DND-41 (cell line): ENCODE results near the gene ZNF3.

ENCODE experiments used
- ATAC-seq: fragments of 200-7000 bp; cut with Tn5 transposase; 3 replicates; pipeline ENCODE4 v1.9.1; 2021; ENCODE audit warnings: low read depth; ENCODE audit not compliant: insufficient read depth
- DNase-seq: peaks from one replicate; pipeline ENCODE4 v3.0.0-alpha.2; 2020
- H2AFZ ChIP-seq: 2 replicates; pipeline ENCODE4 v1.6.0; 2012; ENCODE audit warnings: low read depth, low read length
- H3K27ac ChIP-seq: 2 replicates; pipeline ENCODE4 v1.5.1; 2012; ENCODE audit warnings: low read length, inconsistent platforms
- H3K27me3 ChIP-seq: fragments of 200-600 bp; sonication (generic); 2 replicates; pipeline ENCODE4 v1.6.0; 2012; ENCODE audit warnings: low read length, mild to moderate bottlenecking, inconsistent platforms; ENCODE audit not compliant: insufficient read depth, poor library complexity
- H3K36me3 ChIP-seq: 2 replicates; pipeline ENCODE4 v1.5.1; 2012; ENCODE audit warnings: low read length, inconsistent platforms; ENCODE audit not compliant: insufficient read depth
- H3K4me1 ChIP-seq: 2 replicates; pipeline ENCODE4 v1.5.1; 2012; ENCODE audit warnings: mild to moderate bottlenecking, low read length; ENCODE audit not compliant: insufficient read depth
- H3K4me2 ChIP-seq: 2 replicates; pipeline ENCODE4 v1.6.0; 2012; ENCODE audit warnings: mild to moderate bottlenecking, moderate library complexity, low read length, inconsistent platforms; ENCODE audit not compliant: insufficient read depth
- H3K4me3 ChIP-seq, 2 experiments: fragments of 200-600 bp in 1 of 2; shearing (Covaris generic) in 1 of 2; 2 replicates each; pipeline ENCODE4 v1.5.1; 2012 to 2016; ENCODE audit warnings: inconsistent platforms in 2 of 2, low read length in 2 of 2, mild to moderate bottlenecking in 2 of 2, low read depth in 1 of 2, moderate library complexity in 1 of 2
- H3K79me2 ChIP-seq: 2 replicates; pipeline ENCODE4 v1.6.0; 2012; ENCODE audit warnings: low read length, inconsistent platforms; ENCODE audit not compliant: insufficient read depth
- H3K9ac ChIP-seq: 2 replicates; pipeline ENCODE4 v1.6.0; 2012; ENCODE audit warnings: low read depth, mild to moderate bottlenecking, inconsistent platforms, low read length, moderate library complexity
- H3K9me3 ChIP-seq: 2 replicates; pipeline ENCODE4 v1.5.1; 2012; ENCODE audit warnings: low read length, moderate library complexity, mild to moderate bottlenecking, inconsistent platforms; ENCODE audit not compliant: insufficient read depth, severe bottlenecking
- H4K20me1 ChIP-seq: 2 replicates; pipeline ENCODE4 v1.6.0; 2012; ENCODE audit warnings: low read length; ENCODE audit not compliant: insufficient read depth
- EZH2 ChIP-seq: IDR thresholded peaks from 3 replicates; pipeline ENCODE4 v1.6.1; 2012; ENCODE audit warnings: borderline replicate concordance, low read depth, mild to moderate bottlenecking, moderate library complexity, low read length, inconsistent platforms; ENCODE audit not compliant: severe bottlenecking
- TF ChIP-seq, protein P1 (sequence below): IDR thresholded peaks from 2 replicates; pipeline ENCODE4 v1.5.1; 2012; ENCODE audit warnings: borderline replicate concordance, low read length, moderate library complexity, mild to moderate bottlenecking; ENCODE audit not compliant: poor library complexity, severe bottlenecking; ENCODE audit errors: extremely low read depth

ZNF3 gene

DNA sequence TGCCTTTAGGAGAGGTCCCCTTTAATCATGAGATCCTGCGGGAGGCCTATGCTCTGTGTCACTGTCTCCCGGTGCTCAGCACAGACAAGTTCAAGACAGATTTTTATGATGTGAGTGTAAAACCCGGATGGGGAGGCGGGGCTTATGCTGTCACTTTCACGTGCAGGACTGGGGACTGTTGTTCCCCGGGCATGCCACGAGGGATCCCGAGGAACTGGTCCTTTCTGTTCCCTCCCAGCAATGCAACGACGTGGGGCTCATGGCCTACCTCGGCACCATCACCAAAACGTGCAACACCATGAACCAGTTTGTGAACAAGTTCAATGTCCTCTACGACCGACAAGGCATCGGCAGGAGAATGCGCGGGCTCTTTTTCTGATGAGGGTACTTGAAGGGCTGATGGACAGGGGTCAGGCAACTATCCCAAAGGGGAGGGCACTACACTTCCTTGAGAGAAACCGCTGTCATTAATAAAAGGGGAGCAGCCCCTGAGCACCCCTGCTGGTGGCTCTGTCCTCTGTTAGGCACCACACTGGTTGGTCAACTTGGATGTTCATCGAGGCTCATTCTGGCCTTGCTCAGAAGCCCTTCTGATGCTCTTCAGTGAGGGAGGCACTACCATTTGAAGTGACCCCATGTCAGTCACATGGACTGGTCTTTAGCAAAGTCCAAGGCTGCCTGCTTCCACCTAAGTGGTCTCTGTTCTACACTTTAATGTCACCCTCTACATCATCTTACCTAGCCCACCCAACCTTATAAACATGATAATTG lies 10.1 kb upstream of the ZNF3 start:
- DNase-seq (peak; percentile 41), ATAC-seq (peak; percentile 17)
- TF ChIP-seq, protein P1, sequence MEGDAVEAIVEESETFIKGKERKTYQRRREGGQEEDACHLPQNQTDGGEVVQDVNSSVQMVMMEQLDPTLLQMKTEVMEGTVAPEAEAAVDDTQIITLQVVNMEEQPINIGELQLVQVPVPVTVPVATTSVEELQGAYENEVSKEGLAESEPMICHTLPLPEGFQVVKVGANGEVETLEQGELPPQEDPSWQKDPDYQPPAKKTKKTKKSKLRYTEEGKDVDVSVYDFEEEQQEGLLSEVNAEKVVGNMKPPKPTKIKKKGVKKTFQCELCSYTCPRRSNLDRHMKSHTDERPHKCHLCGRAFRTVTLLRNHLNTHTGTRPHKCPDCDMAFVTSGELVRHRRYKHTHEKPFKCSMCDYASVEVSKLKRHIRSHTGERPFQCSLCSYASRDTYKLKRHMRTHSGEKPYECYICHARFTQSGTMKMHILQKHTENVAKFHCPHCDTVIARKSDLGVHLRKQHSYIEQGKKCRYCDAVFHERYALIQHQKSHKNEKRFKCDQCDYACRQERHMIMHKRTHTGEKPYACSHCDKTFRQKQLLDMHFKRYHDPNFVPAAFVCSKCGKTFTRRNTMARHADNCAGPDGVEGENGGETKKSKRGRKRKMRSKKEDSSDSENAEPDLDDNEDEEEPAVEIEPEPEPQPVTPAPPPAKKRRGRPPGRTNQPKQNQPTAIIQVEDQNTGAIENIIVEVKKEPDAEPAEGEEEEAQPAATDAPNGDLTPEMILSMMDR = peak; percentile 31
- TF ChIP-seq EZH2 = no peak
- Histone ChIP-seq H2AFZ (no peak overlapping the region), H3K9ac (0 out of 2 replicates have a peak overlapping the region, but pooled peaks have one; percentile 1), H3K4me3 (no peak overlapping the region), H3K27ac (no peak overlapping the region), H3K79me2 (peaks cover 53% of the 10 kb centered on the region), H3K27me3 (no peaks in the 10 kb centered on the region), H3K36me3 (peaks cover 64% of the 10 kb centered on the region), H3K4me2 (peak overlapping the region; percentile 88), H4K20me1 (peaks cover 52% of the 10 kb centered on the region), H3K9me3 (no peaks in the 10 kb centered on the region), H3K4me1 (peaks cover 46% of the 10 kb centered on the region)

DNA sequence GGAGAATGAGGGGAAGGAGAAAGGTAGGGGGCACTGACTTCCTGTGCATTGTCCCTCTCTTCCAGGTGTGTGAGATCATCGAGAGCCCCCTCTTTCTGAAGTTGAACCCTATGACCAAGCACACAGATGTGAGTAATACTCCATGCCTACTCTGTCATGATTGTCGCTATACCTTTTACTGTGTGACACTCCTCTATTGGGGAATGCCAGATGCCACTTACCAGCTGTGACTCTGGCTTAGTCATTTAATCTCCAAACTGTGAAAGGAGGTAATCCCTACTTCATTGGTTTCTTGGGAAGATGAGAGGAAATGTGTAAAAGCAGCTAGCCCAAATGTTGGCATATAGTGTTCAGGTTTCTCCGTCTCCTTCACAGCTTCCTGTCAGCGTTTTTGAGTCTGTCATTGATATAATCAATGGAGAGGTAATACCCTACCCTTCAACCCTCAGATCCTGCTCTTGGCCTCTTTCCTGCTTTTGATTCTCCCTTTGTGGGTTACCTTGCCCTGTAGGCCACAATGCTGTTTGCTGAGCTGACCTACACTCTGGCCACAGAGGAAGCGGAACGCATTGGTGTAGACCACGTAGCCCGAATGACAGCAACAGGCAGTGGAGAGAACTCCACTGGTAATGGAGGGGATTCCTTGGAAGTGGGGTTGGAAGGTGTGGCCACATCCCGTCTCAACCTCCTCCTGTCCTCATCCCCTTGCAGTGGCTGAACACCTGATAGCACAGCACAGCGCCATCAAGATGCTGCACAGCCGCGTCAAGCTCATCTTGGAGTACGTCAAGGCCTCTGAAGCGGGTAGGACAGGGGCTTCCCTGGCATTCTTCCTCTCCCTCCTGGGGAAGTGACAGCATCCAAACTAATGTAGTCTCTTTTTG lies 9.2 kb upstream of the ZNF3 start:
- ATAC-seq = peak; percentile 13
- peaks cover 44% of the 10 kb centered on the region for H4K20me1 ChIP-seq
- 0 out of 2 replicates have a peak overlapping the region, but pooled peaks have one; percentile 1 for H3K9ac ChIP-seq
- H3K4me2 ChIP-seq = peak overlapping the region; percentile 88
- H3K9me3 ChIP-seq = no peaks in the 10 kb centered on the region
- TF ChIP-seq, protein P1 = no peak
- TF ChIP-seq EZH2 = no peak
- H3K27ac ChIP-seq = no peak overlapping the region; the same call in 1 of the 2 replicates
- peaks cover 56% of the 10 kb centered on the region for H3K36me3 ChIP-seq
- H3K4me3 ChIP-seq = no peak overlapping the region
- H3K27me3 ChIP-seq = no peaks in the 10 kb centered on the region
- no peak overlapping the region for H2AFZ ChIP-seq
- H3K79me2 ChIP-seq = peaks cover 46% of the 10 kb centered on the region
- peak; percentile 27 for DNase-seq
- peaks cover 42% of the 10 kb centered on the region for H3K4me1 ChIP-seq

DNA sequence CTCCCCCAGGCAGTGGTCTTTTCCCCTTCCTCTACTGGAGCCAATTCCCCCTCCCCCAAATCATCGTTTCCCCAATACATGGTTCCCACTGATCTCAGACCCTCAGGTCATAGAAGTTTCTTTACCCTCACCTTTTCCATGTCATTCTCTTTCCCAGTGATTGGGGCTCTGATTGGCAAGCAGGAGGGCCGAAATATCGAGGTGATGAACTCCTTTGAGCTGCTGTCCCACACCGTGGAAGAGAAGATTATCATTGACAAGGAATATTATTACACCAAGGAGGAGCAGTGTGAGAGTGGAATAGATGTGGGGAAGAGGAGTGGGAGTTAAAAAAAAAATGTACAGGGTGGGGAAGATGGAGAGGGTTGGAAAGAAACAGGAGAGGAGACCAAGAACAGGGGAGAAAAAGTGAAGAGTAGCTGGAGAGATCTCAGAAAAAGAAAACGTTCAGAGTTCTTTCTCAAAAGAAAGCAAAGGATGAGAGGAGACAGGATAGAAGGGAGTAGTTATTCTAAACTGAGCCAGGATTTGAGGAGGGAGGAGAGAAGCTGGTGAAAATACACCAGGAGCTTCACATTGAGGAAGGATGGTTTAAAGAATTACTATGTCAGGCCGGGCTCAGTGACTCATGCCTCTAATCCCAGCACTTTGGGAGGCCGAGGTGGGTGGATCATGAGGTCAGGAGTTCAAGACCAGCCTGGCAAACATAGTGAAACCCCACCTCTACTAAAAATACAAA lies 8.1 kb upstream of the ZNF3 start:
- TF ChIP-seq, protein P1 = no peak
- no peak for TF ChIP-seq EZH2
- Histone ChIP-seq H3K4me3 (peak overlapping the region; percentile 50 to 96; a peak in 3 of 4 replicates), H3K36me3 (peaks cover 44% of the 10 kb centered on the region), H2AFZ (peak overlapping the region; percentile 81), H3K79me2 (peaks cover 38% of the 10 kb centered on the region), H3K4me1 (peaks cover 33% of the 10 kb centered on the region), H3K27ac (peak overlapping the region; percentile 88), H3K27me3 (no peaks in the 10 kb centered on the region), H4K20me1 (peaks cover 36% of the 10 kb centered on the region), H3K4me2 (peak overlapping the region; percentile 88), H3K9me3 (no peaks in the 10 kb centered on the region), H3K9ac (peak overlapping the region; percentile 85)
- DNase-seq (no peak), ATAC-seq (no peak)
